SU-DHL-6 (cell line): ENCODE measurements around the gene KRTAP20-1.

Experiments used
- H2AFZ ChIP-seq: fragments of 200-600 bp; sonication (generic); 2 replicates; pipeline ENCODE4 v1.6.1; 2014; ENCODE audit warnings: low read depth, mild to moderate bottlenecking, moderate library complexity, mixed read lengths, antibody characterized with exemption, low read length; ENCODE audit not compliant: severe bottlenecking
- H3F3A ChIP-seq: fragments of 200-600 bp; shearing (Covaris generic); 2 replicates; pipeline ENCODE4 v1.6.0; 2016; ENCODE audit warnings: antibody characterized with exemption, mild to moderate bottlenecking; ENCODE audit not compliant: insufficient read depth
- H3K27ac ChIP-seq: fragments of 200-600 bp; sonication (generic); 2 replicates; pipeline ENCODE4 v1.5.1; 2016; ENCODE audit warnings: low read depth, mild to moderate bottlenecking, low read length, moderate library complexity, mixed read lengths
- H3K27me3 ChIP-seq: fragments of 200-600 bp; sonication (generic), shearing (Covaris generic); 2 replicates; pipeline ENCODE4 v1.6.0; 2014; ENCODE audit warnings: mild to moderate bottlenecking, low read length
- H3K36me3 ChIP-seq: fragments of 200-600 bp; sonication (generic); 2 replicates; pipeline ENCODE4 v1.6.1; 2014; ENCODE audit warnings: mild to moderate bottlenecking, low read length, mixed read lengths
- H3K4me2 ChIP-seq: fragments of 300-600, 200-600 bp; shearing (Covaris generic), sonication (generic); 2 replicates; pipeline ENCODE4 v1.6.0; 2014; ENCODE audit warnings: low read length, low read depth, mild to moderate bottlenecking; ENCODE audit not compliant: poor library complexity, severe bottlenecking
- H3K4me3 ChIP-seq: fragments of 200-600 bp; sonication (generic); 2 replicates; pipeline ENCODE4 v1.5.1; 2014; ENCODE audit warnings: antibody characterized with exemption, low read length, mild to moderate bottlenecking, mixed read lengths; ENCODE audit not compliant: insufficient read depth, poor library complexity, severe bottlenecking
- H3K79me2 ChIP-seq: fragments of 200-600 bp; sonication (generic); 2 replicates; pipeline ENCODE4 v1.6.1; 2014; ENCODE audit warnings: mild to moderate bottlenecking, low read length, moderate library complexity; ENCODE audit not compliant: insufficient read depth
- H3K9ac ChIP-seq: fragments of 200-600 bp; sonication (generic); 2 replicates; pipeline ENCODE4 v1.7.0; 2014; ENCODE audit warnings: mild to moderate bottlenecking, low read length
- H3K9me2 ChIP-seq: fragments of 200-600 bp; sonication (generic); replicated peaks from 2 replicates; pipeline ENCODE4 v1.6.1; 2014; ENCODE audit warnings: low read length; ENCODE audit not compliant: insufficient read depth
- H3K9me3 ChIP-seq: fragments of 200-600 bp; sonication (generic); 2 replicates; pipeline ENCODE4 v1.6.1; 2014; ENCODE audit warnings: low read length, mixed read lengths; ENCODE audit not compliant: insufficient read depth
- H4K20me1 ChIP-seq: fragments of 200-600 bp; sonication (generic); 2 replicates; pipeline ENCODE4 v1.6.1; 2014; ENCODE audit warnings: low read depth, mild to moderate bottlenecking, antibody characterized with exemption, low read length, moderate library complexity, mixed read lengths
- CTCF ChIP-seq: fragments of 200-600 bp; sonication (generic); IDR thresholded peaks from one replicate; pipeline ENCODE4 v1.5.1; 2017; ENCODE audit warnings: antibody characterized with exemption, mild to moderate bottlenecking, low read length, moderate library complexity; ENCODE audit not compliant: insufficient read depth, poor library complexity, severe bottlenecking
- EZH2phosphoT487 ChIP-seq: fragments of 200-600 bp; sonication (generic), shearing (Covaris generic); conservative IDR thresholded peaks from 2 replicates; pipeline ENCODE4 v1.6.1; 2018; ENCODE audit warnings: mild to moderate bottlenecking, antibody characterized with exemption, low read length, moderate library complexity, mixed read lengths

The KRTAP20-1 gene

GRCh38 chr21:30646904-30647414, 30.7 kb downstream of the KRTAP20-1 start:
- H3K36me3 ChIP-seq = no peaks in the 10 kb centered on the region
- H3F3A ChIP-seq = no peaks in the 10 kb centered on the region
- no peaks in the 10 kb centered on the region for H3K27me3 ChIP-seq
- H2AFZ ChIP-seq = no peak overlapping the region
- no peaks in the 10 kb centered on the region for H3K79me2 ChIP-seq
- H4K20me1 ChIP-seq = no peaks in the 10 kb centered on the region
- H3K27ac ChIP-seq = no peak overlapping the region
- no peak overlapping the region for H3K4me3 ChIP-seq
- no peak overlapping the region for H3K4me2 ChIP-seq
- no peak overlapping the region for H3K9ac ChIP-seq
- no peaks in the 10 kb centered on the region for H3K9me2 ChIP-seq
- H3K9me3 ChIP-seq = no peaks in the 10 kb centered on the region
- no peak for TF ChIP-seq EZH2phosphoT487
- TF ChIP-seq CTCF = no peak

GRCh38 chr21:30652891-30653290, 36.7 kb downstream of the KRTAP20-1 start:
- Histone ChIP-seq H3K9me2 (no peaks in the 10 kb centered on the region), H3K4me3 (no peak overlapping the region), H3K9ac (no peak overlapping the region), H3K27ac (no peak overlapping the region), H2AFZ (no peak overlapping the region), H3K79me2 (no peaks in the 10 kb centered on the region), H3K4me2 (no peak overlapping the region), H3K27me3 (no peaks in the 10 kb centered on the region), H3K9me3 (no peaks in the 10 kb centered on the region), H3K36me3 (no peaks in the 10 kb centered on the region), H3F3A (no peaks in the 10 kb centered on the region), H4K20me1 (no peaks in the 10 kb centered on the region)
- TF ChIP-seq CTCF (no peak), EZH2phosphoT487 (no peak)
